GM18517 (cell line): ENCODE measurements around the gene TIGAR.

Experiments used
- ATAC-seq: cut with Tn5 transposase; IDR thresholded peaks from one replicate; pipeline ENCODE4 v1.9.1; 2021; ENCODE audit warnings: mild to moderate bottlenecking, moderate library complexity; ENCODE audit not compliant: unreplicated experiment

TIGAR gene

DNA sequence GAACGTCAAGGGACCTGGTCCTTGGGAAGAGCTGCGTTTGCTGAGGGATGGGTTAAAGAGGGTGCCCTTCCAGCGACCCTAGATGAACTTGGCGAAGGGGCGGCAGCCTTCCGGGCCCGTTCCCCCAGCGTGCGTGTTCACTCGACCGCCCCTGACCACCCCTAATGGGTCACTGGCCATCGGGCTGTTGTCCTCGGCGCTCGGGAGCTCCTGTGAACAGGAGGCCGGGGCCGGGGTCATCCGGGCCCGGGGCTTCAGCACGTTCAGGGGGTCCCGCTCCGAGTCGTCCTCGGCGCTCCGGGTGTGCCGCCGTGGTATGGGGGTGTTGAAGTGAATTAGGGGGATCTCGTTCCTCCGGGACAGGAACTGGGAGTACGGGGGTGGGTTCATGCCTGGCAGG is 49.3 kb downstream of the TIGAR start:
- ATAC-seq: no peak

DNA sequence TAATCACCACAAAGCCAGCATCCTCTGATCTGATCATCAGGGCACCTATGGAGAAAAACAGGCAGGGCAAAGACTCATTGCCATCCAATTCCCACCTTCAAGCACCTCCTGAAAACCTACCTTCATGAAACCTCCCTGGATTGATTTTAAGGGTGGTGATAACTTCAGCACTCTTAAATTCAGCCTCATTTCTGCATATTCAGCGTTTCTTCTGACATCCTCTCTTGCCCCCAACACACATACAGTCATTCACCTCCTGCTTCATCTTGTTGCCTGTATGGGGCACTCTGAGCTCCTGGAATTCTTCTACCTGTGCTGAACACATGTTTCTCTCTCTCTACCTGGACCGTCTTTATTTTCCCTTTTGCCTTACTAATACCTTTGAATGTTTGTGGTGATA is 51.6 kb downstream of the TIGAR start:
- ATAC-seq: no peak

DNA sequence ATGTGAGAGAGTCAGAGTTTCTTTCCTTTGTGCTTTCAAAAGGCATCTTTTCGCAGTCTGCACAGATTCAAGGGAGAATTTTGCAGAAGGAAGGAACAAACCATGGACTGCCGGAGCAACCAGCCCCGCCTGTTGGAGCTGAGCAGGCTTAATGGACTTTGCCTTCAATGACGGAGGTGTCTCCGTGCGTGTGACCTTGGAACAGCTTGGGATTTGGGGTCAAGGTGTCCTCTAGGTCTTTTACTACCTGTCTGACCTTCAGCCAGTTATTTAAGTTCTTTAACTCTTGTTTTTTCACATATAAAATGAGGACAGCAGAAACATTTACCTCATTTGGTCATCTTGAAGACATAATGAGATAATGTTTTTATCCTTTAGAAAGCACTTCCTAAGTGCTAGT is 54.4 kb downstream of the TIGAR start:
- no peak for ATAC-seq

DNA sequence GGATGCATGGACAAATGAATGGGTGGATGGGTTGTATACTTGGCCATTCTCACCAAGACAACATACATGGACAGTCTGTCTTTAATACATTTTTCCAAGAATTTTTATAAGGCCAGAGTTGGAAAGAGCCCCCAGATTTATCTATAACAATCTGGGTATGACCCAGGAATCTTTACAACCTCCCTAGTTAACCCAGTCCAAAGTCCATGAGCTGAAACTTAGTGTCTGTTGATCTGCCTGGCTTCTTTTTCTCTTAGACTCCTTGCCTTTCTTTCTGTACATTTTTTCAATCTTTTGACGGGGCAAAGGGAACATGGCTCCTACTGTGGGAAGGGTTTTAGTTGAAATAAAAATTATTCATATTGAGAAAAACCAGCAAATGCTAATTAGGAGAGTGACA is 57.8 kb downstream of the TIGAR start:
- ATAC-seq: no peak

DNA sequence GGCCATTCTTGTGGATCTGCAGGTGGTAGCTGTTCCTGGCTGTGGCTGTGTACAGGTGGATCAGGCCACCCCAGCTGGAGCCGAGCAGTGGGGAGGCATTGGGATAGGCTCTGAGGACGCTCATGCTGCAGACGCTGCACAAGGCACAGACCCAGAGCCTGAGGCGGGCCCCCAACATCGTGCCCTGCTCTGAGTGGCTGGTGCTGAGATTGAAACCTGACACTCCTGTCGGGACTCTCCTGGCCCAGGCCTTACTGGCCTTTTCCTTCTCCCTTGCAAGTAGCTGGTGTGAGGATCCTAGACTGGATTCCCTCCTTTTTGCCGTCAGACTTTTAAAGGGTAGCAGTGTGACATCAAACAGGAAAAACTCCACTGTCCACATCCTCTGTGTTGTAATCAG is 58.4 kb downstream of the TIGAR start, which contains the start of gene FGF23:
FGF23 (minus strand) TSS at position 308 of the 400 bp plus-strand sequence; CDS start at position 178, 130 bp downstream.
- no peak for ATAC-seq

DNA sequence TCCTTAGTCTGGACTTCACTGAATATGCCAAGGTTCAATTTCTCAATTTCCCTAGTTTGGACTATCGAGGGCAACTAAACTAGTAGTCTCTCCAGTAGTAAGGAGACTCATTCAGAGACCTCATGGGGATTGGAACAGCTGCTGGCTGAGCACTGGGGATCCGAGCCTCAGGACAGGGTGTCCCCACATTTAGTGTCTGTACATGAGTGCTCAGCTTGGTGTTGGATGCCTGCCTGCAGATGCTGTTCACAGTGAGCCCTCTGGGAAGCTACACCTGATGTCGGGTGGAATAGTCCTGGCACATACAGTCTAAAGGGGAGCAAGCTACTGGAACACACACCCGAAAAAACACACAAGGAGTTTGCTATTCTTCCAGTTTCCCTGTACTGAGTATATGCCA is 59.3 kb downstream of the TIGAR start:
- no peak for ATAC-seq

DNA sequence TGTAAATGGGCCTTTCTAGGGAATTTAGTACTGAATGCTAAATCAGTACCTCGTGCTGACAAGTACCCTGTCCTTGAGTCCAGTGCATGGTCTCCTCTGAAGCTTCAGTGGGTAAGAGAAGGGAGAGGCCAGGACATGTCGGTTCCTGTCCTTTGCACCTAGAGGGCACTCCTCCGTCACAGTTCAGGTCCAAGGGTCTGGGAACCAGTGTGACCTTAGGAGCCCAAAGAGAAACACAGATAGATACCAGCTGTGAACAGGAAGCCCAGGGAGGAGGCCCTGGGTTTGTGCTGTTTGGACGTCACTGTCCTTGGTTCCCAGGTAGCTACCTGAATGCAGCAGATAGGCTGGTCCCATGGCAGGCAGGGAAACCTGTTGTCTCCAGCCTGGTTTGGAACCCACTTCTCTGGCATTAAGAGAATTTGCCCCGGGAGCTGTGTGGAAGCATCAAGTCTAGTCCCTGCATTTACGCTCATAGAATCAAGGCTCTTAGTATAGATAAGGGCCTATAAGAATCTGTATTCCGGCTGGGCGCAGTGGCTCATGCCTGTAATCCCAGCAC is 62.4 kb downstream of the TIGAR start:
- ATAC-seq: no peak

DNA sequence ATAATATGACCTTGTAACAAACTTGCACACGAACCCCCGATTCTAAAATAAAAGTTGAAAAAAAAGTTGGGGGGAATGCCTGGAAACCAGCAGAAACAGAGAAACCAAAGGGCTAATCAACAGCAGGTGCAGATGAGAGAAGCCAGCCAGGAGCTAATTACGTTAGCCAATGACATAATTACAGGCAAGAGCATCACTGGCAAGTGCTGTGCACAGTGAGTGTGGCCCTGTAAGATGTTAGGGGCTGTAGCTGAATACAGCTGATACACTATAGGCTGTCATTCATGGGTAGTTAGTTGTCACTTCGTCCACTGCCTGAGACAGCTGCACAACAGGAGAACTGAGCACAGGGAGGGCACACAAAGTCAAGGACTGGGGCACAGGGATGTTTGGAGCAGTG is 65.8 kb downstream of the TIGAR start:
- ATAC-seq: no peak

DNA sequence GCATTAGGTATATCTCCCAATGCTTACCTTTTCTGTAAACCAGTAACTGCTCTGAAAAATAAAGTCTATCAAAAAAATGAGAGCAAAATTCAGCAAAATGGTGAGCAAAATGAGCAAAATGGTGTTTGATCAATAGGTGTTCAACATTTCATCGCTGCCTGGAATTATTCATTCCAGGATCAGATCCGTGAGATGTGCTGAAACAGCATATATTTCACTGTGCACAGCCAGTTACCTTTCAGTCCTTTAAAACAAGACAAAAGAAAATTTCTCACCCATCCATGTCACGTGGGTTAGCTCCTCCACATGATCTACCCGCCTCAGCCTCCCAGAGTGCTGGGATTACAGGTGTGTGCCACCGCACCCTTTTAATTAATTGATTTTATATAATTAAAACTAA is 66.6 kb downstream of the TIGAR start:
- no peak for ATAC-seq

DNA sequence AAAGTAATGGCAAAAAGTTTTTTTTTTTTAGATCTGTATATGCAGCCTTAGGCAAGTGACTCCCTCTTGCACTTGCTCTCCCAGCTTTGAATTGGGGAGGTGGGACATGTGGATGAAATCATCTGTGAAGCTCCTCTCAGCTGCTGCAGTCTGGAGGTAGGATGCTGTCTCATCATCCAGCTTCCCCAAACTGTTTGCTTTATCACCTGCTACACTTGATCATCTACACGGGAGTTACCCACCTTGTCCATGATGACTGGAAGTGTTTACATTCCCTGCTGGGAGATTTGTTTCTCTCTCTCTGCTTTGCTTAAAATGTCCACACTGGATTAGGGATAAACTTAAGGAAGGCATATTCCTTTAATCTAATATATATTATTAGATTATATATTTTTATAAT is 67.0 kb downstream of the TIGAR start:
- ATAC-seq: no peak

DNA sequence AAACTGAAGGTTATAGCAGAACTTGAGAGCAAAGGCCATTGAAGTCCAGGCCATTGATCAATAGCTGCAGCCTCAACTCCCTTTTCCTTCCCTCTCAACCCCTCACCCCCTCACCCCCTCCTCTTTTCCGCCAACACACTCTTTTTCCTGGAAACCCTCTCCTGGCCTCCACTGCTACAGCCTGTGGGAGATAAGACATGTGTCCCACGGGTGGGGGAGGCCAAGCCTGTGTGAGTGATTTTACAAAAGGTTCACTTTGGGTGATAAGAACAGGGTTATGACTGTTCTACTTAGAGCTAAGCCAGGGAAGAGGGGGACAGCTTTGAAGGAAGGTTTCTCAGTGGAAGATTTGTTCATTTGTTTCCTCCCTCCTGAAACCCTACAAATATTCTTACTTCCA is 67.6 kb downstream of the TIGAR start:
- ATAC-seq: no peak

DNA sequence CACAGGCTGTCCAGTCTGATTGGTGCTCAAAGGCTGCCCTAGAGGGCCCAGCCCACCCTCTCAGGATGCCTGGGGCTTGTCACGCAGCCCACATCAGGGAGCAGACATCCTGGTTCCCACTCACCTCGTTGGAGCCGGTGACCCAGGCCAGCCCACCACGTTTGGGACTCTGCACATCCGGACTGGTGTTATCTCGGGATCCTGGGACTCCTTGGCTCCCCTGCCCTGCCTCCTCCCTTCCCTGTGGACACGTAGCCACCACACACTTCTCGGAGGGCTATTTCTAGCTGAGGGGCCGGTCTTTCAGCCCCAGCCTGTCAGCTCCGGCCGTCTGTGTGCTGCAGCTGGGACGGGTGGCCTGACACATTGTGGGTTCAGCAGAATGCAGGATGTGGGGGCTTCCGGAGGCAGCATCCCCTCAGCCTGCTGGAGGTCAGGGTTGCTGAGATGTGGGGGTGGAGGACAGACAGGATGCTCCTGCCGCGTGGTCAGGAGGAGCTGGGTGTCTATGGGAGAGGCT is 71.3 kb downstream of the TIGAR start:
- ATAC-seq: no peak

DNA sequence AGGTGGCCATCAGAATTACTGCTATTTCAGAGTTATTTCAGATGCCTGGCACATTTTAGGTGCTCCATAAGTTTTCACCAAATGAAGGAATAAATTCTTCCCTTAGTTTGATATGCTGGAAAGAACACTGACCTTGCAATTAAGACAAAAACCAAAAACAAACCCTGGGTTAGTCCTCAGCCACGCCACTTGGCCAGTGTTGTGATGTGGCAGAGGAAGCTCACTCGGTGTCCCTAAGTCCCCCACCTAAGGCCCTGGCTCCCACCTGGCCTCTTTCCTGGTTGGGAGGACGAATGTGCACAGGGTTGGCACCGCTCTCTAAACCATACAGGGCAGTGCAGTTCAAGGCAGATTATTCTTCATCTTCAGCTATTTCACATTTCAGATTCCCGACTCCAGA is 72.2 kb downstream of the TIGAR start:
- ATAC-seq: no peak

DNA sequence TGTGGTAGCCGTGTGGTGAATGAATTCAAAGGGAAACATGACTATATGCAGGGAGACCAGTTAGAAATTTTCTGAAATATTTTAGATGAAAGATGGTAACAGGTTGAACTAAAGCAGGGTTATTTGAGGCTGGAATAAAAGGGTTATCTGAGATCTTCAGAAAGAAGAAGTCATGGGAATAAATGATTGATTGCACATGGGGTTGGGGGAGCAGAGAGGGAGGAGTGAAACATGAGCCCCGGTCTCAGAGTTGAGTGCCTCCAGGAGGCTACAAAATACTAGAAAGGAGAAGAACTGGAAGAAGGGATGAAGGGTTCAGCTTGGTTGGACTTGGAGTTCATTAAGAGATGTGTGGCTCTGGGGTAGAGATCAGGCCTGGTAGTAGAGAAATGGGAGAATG is 74.8 kb downstream of the TIGAR start:
- ATAC-seq: no peak

DNA sequence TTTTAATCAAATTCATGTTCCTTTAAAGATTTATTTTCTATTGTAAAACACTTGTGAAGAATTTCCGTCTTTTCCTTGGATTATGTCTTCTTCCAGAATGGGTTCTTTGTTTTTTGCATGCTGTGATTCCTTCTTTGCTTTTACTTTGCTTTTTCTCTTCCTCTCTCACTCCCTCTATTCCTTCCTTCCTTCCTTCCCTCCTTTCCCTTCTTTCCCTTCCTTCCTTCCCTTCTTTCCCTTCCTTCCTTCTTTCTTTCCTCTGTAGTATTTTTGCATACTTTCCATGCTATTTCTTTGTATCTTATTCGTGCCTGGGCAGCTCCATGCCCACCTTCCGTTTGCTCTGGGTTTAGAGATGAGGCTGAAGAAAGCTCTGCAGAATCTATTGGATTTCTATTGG is 80.1 kb downstream of the TIGAR start:
- ATAC-seq: no peak

DNA sequence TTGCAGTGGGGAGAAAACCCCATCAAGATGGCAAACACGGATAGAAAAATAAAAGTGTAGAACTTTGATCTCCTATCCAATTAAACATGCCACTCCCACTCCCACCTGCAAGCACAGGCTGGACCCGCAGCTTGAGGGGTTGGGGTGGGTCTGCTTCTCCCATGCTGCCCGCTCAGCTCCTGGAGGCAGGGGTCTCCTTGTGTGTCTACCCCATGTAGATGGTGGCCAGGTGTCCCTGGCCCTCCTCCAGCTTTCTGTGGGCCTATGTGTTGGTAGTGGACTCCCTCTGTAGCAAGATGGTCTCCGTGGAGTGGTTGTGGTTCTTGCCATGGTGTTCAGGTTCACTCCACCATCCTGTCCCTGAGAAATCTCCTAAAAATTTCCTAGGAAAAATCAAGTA is 82.0 kb downstream of the TIGAR start:
- ATAC-seq: no peak
